ENCODE data around the gene RAB31. TPM values are rescaled to one million over a fixed set of nuclear protein-coding genes. Genes with fewer than 3 reads are reported as not detected.

The RAB31 gene
- total RNA-seq, 1 experiment from 2014 or later = 118 TPM

- no peaks in the 10 kb centered on the region; the same call in 1 of the 2 replicates for H3K9me3 ChIP-seq (ENCODE audit: control insufficient read depth, insufficient read depth, low read depth, low read length)
- intact Hi-C loops (cut with micrococcal nuclease; ENCODE audit: unreplicated experiment) (no loop called here), in situ Hi-C loops (cut with HindIII; ENCODE audit: low pct_unique_long_range_greater_than_20kb, low sequenced_read_pairs) (no loop called here)
- ChIA-PET CTCF (no interaction called here), POLR2A (interaction anchor here (0.7 kb wide), 1 partner anchor 21 kb away, joined by 3 read pairs; no protein-coding TSS in a partner anchor)
- no peaks in the 10 kb centered on the region for H3K36me3 ChIP-seq (ENCODE audit: control insufficient read depth, insufficient read depth, low read length)
- H3K4me3 ChIP-seq (ENCODE audit: low read depth in 2 of 2, low read length in 2 of 2) = no peak overlapping the region
- peak overlapping the region; percentile 99 for H3K27ac ChIP-seq (ENCODE audit: low read length)
- no TSS peak for BruUV-seq (replicated peaks)
- TF ChIP-seq POLR2AphosphoS5 (IDR thresholded peaks at IDR 0.05; ENCODE audit: low read depth, low read length) = no peak
- no peak for TF ChIP-seq SIN3A (IDR thresholded peaks at IDR 0.05; ENCODE audit: borderline replicate concordance, insufficient read depth, low read depth, low read length)
- no peak; the same call in 1 of the 2 replicates for TF ChIP-seq TCF7L2 (IDR thresholded peaks at IDR 0.05; ENCODE audit: low read depth, low read length)
- no peak for TF ChIP-seq REST (IDR thresholded peaks at IDR 0.05; ENCODE audit: insufficient read depth in 1 of 2, low read depth in 2 of 2, low read length in 1 of 2)
- TF ChIP-seq CTCF (IDR thresholded peaks at IDR 0.05) = no peak
- peaks cover 93% of the 10 kb centered on the region for H3K4me1 ChIP-seq (ENCODE audit: control insufficient read depth, insufficient read depth, low read length)
- DNase-seq (ENCODE audit: low read depth, low spot score) = no peak
- ATAC-seq = no peak
- H3K27me3 ChIP-seq (ENCODE audit: control insufficient read depth, insufficient read depth, low read length) = no peaks in the 10 kb centered on the region
Measured at GRCh38 chr18:9740071-9740470, 32.0 kb downstream of the RAB31 start.

- BruUV-seq (replicated peaks) = no TSS peak
- POLR2A ChIA-PET = no interaction called here
- Histone ChIP-seq H3K27ac (ENCODE audit: low read length) (peak overlapping the region; percentile 99), H3K36me3 (ENCODE audit: control insufficient read depth, insufficient read depth, low read length) (no peaks in the 10 kb centered on the region), H3K4me1 (ENCODE audit: control insufficient read depth, insufficient read depth, low read length) (peaks cover 80% of the 10 kb centered on the region), H3K4me3 (ENCODE audit: low read depth in 2 of 2, low read length in 2 of 2) (peak overlapping the region in 1 of 2 experiments; percentile 44; a peak in 1 of 4 replicates), H3K27me3 (ENCODE audit: control insufficient read depth, insufficient read depth, low read length) (no peaks in the 10 kb centered on the region), H3K9me3 (ENCODE audit: control insufficient read depth, insufficient read depth, low read depth, low read length) (no peaks in the 10 kb centered on the region; the same call in 1 of the 2 replicates)
- intact Hi-C loops (cut with micrococcal nuclease; ENCODE audit: unreplicated experiment) = no loop called here
- ATAC-seq (peak; percentile 5; the same call in 1 of the 2 replicates), DNase-seq (ENCODE audit: low read depth, low spot score) (no peak)
- CTCF ChIA-PET = no interaction called here
- in situ Hi-C loops (cut with HindIII; ENCODE audit: low pct_unique_long_range_greater_than_20kb, low sequenced_read_pairs) = no loop called here
- TF ChIP-seq SIN3A (IDR thresholded peaks at IDR 0.05; ENCODE audit: borderline replicate concordance, insufficient read depth, low read depth, low read length) (no peak), REST (IDR thresholded peaks at IDR 0.05; ENCODE audit: insufficient read depth in 1 of 2, low read depth in 2 of 2, low read length in 1 of 2) (no peak), POLR2AphosphoS5 (IDR thresholded peaks at IDR 0.05; ENCODE audit: low read depth, low read length) (no peak), CTCF (IDR thresholded peaks at IDR 0.05) (no peak), TCF7L2 (IDR thresholded peaks at IDR 0.05; ENCODE audit: low read depth, low read length) (no peak)
Measured at GRCh38 chr18:9741406-9741792, 33.3 kb downstream of the RAB31 start.
